NOMO-1 (cell line): ENCODE measurements around the gene IFTAP.
"Not testable (repeated sequence)": the region's sequence is repeated elsewhere in the genome, so short reads cannot be mapped to it uniquely, and the experiment has no call there.

Experiments used
- DNase-seq, 2 experiments: peaks; one replicate each; lab custom pipeline; 2025; ENCODE audit not compliant: unreplicated experiment in 2 of 2; lab: John Stamatoyannopoulos, UW

The IFTAP gene, protein sequence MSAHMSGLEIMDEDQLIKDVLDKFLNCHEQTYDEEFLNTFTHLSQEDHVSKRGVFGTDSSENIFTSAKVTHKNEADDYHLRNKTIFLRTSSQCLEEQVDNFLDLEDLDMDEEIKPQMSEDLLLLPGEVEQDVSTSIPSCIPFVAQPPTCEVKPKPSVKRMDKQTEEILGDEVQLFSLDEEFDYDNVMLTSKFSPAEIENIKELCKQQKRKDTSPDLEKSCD

DNA sequence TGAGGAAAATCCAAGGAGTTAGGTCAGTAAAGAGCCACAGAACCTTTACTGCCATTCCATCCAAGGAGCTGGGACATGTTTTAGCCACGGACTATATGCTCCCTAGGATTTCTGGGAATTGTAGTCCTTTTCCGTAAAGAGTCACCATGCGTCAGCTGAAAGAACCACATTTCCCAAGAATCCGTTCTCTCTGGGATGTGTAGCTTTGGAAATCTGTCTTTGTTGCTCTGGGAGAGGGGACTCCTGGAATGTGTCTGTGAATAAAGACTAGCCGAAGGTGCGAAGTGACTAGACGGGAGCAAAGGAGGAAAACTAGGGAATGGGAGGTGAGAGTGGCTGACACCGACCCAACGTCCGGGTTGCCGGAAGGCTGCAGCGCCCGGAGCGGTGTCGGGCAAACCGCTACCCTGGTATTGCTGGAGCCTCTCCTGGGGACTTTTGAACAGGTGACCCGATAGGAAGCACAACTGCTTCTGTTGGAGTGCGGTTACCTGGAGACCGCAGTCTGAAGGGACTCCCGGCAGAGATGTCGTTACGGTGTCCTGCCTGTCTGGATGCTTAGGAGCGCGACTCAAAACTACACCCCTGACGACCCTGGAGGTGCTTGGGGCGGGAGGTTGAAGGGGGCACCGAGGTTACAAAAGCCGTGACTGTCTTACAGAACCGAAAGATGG, at the start of gene IFTAP:
Gene IFTAP, plus strand, starts transcription at position 187 of the 674 bp plus-strand sequence. CDS start 15,602 bp downstream, outside the sequence.
- peak; percentile 38 to 77 for DNase-seq

DNA sequence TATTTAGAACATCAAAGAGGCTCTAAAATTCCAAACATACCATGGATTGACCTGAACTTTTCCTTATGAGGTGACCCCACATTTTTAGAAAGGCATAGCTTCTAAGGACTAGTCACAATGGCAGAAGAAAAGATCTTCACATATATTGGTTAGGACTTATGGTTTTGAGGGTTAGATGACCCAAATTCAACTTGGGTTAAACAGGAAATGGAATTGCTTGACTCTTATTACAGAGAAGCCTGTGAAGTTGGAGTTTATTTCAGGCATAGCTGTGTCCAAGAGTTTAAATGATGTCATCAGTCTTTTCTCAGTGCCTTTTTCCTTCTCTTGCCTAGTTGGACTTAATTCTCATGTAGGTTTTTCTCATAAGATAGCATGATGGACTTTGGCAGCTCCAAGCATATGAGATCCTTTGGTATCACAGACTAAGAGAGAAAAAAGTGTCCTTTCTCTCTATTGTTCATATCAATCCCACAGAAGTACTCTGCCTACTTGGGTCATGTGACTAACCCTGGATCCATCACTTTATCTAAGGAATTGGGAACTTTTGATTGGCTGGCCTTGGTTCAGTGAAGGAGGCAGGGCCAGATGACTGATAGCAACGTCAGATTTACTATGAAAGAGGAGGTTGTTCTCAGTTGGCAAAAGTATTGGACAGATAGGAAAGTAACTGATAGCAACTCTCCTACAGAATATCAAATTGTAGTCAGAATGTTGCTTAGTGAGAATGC, 43.8 kb upstream of the IFTAP start:
- DNase-seq = no peak

DNA sequence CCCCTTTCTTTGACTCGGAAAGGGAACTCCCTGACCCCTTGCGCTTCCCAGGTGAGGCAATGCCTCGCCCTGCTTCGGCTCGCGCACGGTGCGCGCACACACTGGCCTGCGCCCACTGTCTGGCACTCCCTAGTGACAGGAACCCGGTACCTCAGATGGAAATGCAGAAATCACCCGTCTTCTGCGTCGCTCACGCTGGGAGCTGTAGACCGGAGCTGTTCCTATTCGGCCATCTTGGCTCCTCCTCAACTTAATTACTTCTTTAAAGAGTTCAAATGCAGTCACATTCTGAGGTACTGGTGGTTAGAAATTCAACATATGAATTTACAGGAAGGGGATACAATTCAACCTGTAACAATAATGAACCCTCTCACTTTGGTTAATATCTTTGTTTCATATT, 36.9 kb upstream of the IFTAP start:
- DNase-seq = not testable (repeated sequence)

DNA sequence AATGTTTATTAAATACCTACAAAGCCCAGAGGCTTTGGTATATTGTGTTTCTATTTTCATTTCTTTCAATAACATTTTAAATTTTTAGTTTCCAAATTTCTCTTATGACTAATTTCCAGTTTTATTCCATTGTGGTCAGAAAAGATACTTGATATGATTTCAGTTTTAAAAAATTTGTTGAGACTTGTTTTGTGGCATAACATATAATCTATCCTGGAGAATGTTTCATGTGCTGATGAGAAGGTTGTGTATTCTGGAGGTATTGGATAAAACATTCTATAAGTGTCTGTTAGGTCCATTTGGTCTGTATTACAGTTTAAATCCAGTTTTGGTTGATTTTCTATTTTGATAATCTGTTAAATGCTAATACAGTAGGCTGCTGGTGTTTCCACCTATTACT, 36.3 kb upstream of the IFTAP start:
- no peak for DNase-seq

DNA sequence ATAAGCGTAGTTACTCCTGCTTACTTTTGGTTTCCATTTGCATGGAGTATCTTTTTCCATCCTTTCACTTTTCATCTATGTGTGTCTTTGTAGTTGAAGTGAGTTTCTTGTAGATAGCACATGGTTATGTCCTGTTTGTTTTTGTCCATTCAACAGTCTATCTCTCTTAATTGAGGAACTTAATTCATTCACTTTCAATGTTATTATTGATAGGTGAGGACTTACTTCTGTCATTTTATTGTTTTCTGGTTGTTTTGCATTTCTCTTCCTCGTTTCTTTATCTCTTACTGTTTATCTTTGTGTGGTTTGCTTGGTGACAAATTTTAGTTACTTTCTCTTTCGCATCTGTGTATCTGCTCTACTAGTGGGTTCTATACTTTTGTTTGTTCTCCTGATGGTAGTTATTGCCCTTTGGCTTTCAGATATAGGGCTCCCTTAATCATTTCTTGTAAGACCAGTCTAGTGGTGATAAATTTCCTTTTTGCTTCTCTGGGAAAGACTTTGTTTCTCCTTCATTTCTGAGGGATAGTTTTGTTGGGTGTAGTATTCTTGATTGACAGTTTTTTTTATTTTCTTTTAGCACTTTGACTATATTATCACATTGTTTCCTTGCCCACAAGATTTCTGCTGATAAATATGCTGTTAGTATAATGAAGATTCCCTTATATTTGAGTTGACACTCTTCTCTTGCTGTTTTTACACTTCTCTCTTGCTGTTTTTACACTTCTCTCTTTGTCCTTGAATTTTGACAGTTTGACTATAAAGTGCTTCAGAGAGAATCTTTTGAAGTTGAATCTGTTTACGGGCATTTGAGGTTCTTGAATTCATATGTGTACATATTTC, 35.5 kb upstream of the IFTAP start:
- DNase-seq = no peak

DNA sequence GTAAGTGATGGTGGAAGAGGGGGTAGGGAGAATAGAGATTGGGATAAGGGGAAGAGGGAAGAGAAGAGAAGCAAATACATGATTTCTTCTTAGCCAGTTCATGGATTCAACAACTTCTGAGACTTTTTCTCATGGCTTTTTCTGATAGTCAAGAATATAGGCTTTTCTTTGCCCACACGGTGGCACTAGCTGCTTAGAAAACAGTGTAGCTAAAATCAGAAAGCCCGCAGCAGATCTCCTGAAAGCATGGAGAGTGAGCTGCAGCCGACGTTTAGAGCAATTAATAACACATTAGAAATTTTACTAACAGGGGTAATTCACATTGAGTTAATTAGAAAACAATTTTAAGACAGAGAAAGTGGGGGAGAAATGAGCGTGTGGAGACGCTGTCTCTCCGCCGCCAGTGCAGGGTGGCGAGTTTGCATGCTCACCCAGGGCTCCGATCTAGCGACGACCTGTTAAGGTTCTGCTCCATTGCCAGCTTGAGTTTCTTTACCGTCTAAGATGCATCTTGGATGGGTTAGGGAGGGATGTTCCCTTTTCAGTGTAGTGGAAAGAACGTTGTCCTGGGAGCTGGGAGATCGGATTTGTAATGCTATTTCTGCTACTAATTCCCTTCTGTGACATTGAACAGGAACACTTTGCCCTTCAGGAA, 29.8 kb upstream of the IFTAP start:
- DNase-seq = peak; percentile 28 to 78

DNA sequence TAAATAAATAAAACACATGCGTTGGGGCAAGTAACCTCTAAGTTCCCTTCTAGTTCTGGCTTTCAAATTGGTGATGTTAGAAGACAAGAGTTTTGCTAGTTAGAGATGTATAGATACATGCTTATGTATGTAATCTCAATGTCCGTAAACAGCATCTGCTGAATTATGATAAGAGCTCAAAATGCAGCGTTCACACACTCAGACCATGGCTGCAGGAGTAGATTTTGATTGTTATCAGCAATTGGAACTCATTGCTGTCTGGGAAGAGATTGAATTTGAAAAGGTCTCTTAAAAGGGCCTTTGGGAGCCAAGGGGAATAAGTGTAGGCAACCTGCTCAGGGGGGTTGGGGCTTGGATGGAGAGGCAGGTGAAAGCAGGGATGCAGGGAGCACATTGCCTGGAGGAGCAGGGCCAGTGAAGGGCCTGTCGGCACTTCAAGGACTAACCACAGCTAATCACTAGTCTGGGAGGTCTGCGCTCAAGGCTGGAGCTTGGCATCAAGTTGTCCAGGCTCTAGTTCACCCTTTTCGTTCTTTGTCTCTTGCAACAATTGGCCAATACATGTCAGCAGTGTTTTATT, 29.2 kb upstream of the IFTAP start:
- DNase-seq = no peak

DNA sequence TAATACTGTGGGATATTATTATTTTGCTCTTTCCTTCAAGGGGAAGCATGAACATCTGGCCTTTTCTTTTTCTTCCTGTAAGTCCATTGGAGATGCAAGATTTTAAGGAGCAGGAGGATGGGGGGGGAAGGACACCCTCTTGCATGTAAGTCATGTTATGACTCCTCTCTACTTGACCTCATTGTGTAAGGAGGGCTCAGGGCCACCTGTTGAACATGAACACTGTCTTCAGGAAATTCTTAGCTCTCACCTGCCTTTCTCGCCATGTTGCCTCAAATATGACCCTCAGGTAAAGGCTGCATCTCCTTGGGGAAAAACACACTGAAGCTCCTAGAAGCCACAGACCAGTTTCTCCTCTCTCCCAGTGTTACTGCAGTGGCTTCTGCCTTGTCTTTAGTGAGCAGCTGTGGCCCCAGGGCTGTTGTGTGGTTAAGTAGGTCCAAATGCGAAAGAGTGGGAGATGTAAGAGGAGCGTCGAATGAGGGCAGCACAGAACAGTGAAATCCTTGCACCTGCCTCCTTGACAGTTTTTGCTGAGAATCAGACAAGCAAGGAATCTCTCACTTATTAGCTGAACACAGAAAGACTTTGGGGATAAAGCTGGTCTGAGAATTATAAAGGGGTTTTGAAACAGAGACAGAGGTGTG, 27.8 kb upstream of the IFTAP start:
- DNase-seq = no peak

DNA sequence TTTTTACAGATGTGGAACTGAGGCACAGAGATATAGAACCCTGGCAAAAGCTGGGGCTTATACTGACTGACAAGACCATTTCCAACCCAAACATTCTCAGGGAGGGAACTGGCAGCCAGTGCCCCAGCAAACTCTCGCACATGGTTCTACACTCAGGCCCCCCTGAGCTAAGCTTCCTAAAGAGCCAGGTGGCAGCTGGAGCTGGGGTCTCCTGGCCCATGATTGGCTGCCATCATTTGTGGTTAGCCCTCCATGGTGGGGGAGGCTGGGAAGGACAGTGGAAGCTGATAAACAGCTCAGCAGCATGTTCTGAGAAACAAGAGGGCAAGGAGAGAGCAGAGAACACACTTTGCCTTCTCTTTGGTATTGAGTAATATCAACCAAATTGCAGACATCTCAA, 26.6 kb upstream of the IFTAP start, which contains the start of gene RAG1:
Gene RAG1, plus strand, starts transcription at position 314 of the 400 bp plus-strand sequence. CDS start 5,298 bp downstream, outside the sequence.
- DNase-seq = no peak

DNA sequence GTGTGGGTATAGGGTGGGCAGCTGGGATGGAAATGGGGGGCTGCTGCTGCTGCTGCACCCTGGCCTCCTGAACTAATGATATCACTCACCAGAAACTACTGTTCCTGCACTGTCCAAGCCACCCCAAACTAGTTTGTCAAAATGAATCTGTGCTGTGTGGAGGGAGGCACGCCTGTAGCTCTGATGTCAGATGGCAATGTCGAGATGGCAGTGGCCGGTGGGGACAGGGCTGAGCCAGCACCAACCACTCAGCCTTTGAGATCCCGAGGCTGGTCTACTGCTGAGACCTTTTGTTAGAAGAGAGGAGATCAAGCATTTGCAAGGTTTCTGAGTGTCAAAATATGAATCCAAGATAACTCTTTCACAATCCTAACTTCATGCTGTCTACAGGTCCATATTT, 25.2 kb upstream of the IFTAP start:
- no peak for DNase-seq

DNA sequence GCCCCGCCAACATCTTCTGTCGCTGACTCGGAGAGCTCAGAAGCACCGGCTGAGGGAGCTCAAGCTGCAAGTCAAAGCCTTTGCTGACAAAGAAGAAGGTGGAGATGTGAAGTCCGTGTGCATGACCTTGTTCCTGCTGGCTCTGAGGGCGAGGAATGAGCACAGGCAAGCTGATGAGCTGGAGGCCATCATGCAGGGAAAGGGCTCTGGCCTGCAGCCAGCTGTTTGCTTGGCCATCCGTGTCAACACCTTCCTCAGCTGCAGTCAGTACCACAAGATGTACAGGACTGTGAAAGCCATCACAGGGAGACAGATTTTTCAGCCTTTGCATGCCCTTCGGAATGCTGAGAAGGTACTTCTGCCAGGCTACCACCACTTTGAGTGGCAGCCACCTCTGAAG, 19.8 kb upstream of the IFTAP start:
- DNase-seq = no peak

DNA sequence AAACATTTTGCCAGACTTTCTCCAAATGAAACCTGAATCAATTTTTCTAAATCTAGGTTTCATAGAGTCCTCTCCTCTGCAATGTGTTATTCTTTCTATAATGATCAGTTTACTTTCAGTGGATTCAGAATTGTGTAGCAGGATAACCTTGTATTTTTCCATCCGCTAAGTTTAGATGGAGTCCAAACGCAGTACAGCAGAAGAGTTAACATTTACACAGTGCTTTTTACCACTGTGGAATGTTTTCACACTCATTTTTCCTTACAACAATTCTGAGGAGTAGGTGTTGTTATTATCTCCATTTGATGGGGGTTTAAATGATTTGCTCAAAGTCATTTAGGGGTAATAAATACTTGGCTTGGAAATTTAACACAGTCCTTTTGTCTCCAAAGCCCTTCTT, 16.9 kb upstream of the IFTAP start:
- DNase-seq = no peak

DNA sequence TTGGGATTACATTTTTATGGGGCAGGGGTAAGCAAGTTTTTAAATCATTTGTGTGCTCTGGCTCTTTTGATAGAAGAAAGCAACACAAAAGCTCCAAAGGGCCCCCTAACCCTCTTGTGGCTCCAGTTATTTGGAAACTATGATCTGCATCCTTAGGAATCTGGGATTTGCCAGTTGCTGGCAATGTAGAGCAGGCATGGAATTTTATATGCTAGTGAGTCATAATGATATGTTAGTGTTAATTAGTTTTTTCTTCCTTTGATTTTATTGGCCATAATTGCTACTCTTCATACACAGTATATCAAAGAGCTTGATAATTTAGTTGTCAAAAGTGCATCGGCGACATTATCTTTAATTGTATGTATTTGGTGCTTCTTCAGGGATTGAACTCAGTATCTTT, 16.4 kb upstream of the IFTAP start:
- DNase-seq = no peak

DNA sequence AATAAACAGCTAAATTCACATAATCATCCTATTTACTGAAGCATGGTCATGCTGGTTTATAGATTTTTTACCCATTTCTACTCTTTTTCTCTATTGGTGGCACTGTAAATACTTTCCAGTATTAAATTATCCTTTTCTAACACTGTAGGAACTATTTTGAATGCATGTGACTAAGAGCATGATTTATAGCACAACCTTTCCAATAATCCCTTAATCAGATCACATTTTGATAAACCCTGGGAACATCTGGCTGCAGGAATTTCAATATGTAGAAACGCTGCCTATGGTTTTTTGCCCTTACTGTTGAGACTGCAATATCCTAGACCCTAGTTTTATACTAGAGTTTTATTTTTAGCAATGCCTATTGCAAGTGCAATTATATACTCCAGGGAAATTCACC, 15.8 kb upstream of the IFTAP start:
- no peak for DNase-seq

DNA sequence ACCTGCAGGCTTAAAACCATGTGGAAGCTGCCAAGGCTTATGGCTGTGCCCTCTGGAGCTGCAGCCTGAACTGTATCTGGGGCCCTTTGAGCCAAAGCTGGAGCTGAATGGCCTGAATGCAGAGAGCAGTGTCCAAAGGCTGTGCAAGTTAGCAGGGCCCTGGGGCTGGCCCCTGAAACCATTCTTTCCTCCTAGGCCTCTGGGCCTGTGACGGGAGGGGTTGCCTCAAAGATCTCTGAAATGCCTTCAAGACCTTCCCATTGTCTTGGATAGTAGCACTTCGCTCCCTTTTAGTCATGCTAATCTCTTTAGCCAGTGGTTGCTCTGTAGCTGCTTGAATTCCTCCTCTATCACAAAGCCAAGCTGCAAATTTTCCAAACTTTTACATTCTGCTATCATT, 12.8 kb upstream of the IFTAP start:
- no peak for DNase-seq

DNA sequence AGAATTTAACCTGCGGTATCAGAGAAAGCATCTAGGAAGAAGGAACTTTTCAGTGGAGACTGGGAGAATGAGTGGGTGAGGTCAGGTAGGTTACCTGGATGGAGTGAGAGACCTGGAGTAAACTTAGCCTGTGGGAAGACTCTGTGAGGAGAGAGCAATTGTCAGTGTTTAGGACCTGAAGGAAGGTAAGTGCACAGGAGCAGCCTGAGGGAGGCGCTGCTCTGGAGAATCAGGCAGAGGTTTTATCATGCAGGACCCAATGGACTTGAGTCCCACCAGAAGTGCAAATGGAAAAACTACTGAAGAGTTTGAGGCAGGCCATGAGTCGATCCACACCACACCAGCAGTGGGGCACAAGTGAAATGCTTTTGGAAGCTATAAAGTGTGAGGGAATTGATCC, 10.6 kb upstream of the IFTAP start:
- DNase-seq = no peak

DNA sequence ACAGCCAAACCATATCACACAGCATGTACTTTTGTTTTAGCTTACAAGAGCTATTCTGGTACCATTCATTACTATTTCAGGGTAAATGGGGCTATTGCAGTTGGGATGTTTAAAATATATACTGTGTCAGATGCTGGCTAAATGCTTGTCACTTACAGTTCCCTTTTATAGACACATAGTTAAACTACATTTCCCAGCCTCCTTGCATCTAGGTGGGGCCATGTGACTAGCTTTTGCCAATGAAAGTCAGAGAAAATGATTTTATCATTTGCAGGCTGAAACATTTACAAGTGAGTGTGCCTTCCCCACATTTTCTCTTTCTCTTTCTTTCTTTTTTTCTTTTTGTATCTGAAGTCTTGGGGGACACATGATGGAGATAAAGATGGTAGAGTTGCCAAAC, 7.8 kb upstream of the IFTAP start:
- DNase-seq = peak; percentile 9 to 38

DNA sequence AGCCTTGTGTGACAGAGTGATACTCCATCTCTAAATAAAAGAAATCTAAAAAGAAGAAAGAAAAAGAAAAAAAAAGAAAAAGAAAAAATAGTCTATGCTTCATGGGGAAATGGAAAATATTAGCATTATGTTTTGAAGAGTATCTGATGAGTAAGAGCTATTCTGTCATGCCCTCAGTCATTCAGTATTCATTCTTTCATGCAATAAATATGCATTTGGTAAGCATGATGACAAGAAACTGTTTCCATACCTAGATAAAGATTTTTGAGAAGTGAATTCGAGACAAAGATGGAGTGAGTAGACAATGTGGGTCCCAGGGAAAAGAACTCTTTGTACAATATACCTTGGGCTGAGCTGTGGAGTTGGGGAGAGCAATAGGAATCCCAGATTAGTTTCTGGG, 6.2 kb upstream of the IFTAP start:
- DNase-seq = no peak

DNA sequence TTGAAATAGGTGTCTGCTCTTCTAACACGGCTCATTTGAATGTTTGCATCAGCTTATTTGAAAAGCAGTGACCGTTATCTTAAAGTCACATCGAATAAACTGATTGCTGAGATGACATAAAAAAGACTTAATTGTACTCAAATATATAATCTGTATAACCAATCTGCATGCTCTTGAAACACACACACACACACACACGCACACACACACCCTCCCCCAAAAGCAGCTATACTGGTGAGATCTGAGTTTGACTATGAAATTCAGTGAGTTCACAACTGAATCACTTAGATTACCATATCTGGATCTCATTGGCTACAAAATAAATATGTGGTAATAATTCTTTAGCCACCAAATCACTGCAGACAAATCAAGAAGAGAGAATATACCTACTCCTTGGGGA, 3.8 kb upstream of the IFTAP start:
- DNase-seq = no peak

DNA sequence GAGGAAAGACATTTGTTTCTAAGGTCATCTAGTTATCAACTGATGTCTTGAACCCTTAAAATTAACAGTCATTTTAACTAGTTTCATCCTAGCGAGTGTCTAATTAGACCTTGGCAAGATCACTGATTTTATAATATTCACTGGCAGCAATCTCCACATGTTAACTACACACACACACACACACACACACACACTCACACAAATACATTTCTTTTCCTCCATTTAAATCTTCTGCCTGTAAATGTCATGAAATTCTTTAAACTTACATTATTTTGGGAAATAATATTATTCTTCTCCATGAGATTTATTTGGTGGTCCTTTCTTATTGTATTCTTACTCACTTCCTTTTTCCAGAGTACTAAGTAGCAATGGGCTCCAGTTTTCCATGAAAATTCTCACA, 2.9 kb upstream of the IFTAP start:
- no peak for DNase-seq
